ENCODE results near the gene OR2L8.

Gene OR2L8

GRCh38 chr1:247906504-247907047 lies 42.1 kb upstream of the OR2L8 start:
- Histone ChIP-seq H2BK12ac (ENCODE audit: low read length) (no peak overlapping the region), H4K91ac (ENCODE audit: low read depth, low read length) (no peak overlapping the region), H3K27ac (ENCODE audit: low read depth, low read length) (no peak overlapping the region), H3K9ac (ENCODE audit: low read length) (no peak overlapping the region), H3K4ac (ENCODE audit: low read depth, low read length) (no peak overlapping the region), H4K12ac (ENCODE audit: low read depth, low read length) (no peak overlapping the region), H2AFZ (ENCODE audit: insufficient read depth, low read length, poor library complexity) (no peak overlapping the region), H3K4me3 (ENCODE audit: low read depth, low read length) (no peak overlapping the region), H3K79me2 (ENCODE audit: control insufficient read depth, insufficient read depth, low read length, poor library complexity) (no peaks in the 10 kb centered on the region), H4K8ac (ENCODE audit: low read depth, low read length) (no peak overlapping the region), H3K4me2 (ENCODE audit: low read length) (no peak overlapping the region), H3K27me3 (ENCODE audit: insufficient read depth, low read length) (no peaks in the 10 kb centered on the region), H2AK5ac (ENCODE audit: low read length) (no peak overlapping the region), H2BK120ac (ENCODE audit: insufficient read depth, low read length, poor library complexity) (no peak overlapping the region), H3K79me1 (ENCODE audit: low read length) (no peaks in the 10 kb centered on the region), H3K18ac (ENCODE audit: low read length) (no peak overlapping the region), H3K14ac (ENCODE audit: low read length) (no peak overlapping the region), H3K23ac (ENCODE audit: low read length) (no peak overlapping the region), H3K9me3 (ENCODE audit: insufficient read depth, low read depth, low read length) (peaks cover 1% of the 10 kb centered on the region), H3K36me3 (ENCODE audit: control insufficient read depth in 1 of 2, insufficient read depth in 2 of 2, low read length in 2 of 2) (no peaks in the 10 kb centered on the region), H3K4me1 (ENCODE audit: control insufficient read depth in 1 of 2, insufficient read depth in 2 of 2, low read length in 2 of 2) (peaks cover 2 to 7% of the 10 kb centered on the region in 2 experiments), H2BK5ac (ENCODE audit: low read depth, low read length, poor library complexity) (no peak overlapping the region)
- no CpG with 5 or more reads among the region's 7 CpGs for WGBS (ENCODE audit: extremely low coverage, insufficient coverage, insufficient read length)
- DNase-seq: peak; percentile 33 to 82

GRCh38 chr1:247908766-247909165 lies 39.9 kb upstream of the OR2L8 start:
- no CpG with 5 or more reads among the region's 5 CpGs for WGBS (ENCODE audit: extremely low coverage, insufficient coverage, insufficient read length)
- H3K23ac ChIP-seq (ENCODE audit: low read length): no peak overlapping the region

GRCh38 chr1:247913786-247914185 lies 34.9 kb upstream of the OR2L8 start:
- Histone ChIP-seq H2BK12ac (ENCODE audit: low read length) (no peak overlapping the region), H2AFZ (ENCODE audit: insufficient read depth, low read length, poor library complexity) (no peak overlapping the region)

More at GRCh38 chr1:247908766-247909165, 39.9 kb upstream of the OR2L8 start:
- Histone ChIP-seq H3K18ac (ENCODE audit: low read length) (no peak overlapping the region), H3K79me2 (ENCODE audit: control insufficient read depth, insufficient read depth, low read length, poor library complexity) (no peaks in the 10 kb centered on the region), H3K9ac (ENCODE audit: low read length) (no peak overlapping the region), H3K79me1 (ENCODE audit: low read length) (no peaks in the 10 kb centered on the region), H3K27me3 (ENCODE audit: insufficient read depth, low read length) (no peaks in the 10 kb centered on the region), H3K36me3 (ENCODE audit: control insufficient read depth in 1 of 2, insufficient read depth in 2 of 2, low read length in 2 of 2) (no peaks in the 10 kb centered on the region), H3K4me3 (ENCODE audit: low read depth, low read length) (no peak overlapping the region), H2AFZ (ENCODE audit: insufficient read depth, low read length, poor library complexity) (no peak overlapping the region), H3K27ac (ENCODE audit: low read depth, low read length) (no peak overlapping the region), H2BK120ac (ENCODE audit: insufficient read depth, low read length, poor library complexity) (no peak overlapping the region), H3K4me2 (ENCODE audit: low read length) (no peak overlapping the region), H3K14ac (ENCODE audit: low read length) (no peak overlapping the region), H3K4me1 (ENCODE audit: control insufficient read depth in 1 of 2, insufficient read depth in 2 of 2, low read length in 2 of 2) (peaks cover 2 to 7% of the 10 kb centered on the region in 2 experiments), H2AK5ac (ENCODE audit: low read length) (no peak overlapping the region), H4K12ac (ENCODE audit: low read depth, low read length) (no peak overlapping the region), H3K4ac (ENCODE audit: low read depth, low read length) (no peak overlapping the region), H4K91ac (ENCODE audit: low read depth, low read length) (no peak overlapping the region), H2BK12ac (ENCODE audit: low read length) (no peak overlapping the region), H2BK5ac (ENCODE audit: low read depth, low read length, poor library complexity) (no peak overlapping the region), H3K9me3 (ENCODE audit: insufficient read depth, low read depth, low read length) (peaks cover 1% of the 10 kb centered on the region), H4K8ac (ENCODE audit: low read depth, low read length) (no peak overlapping the region)
- DNase-seq: no peak

GRCh38 chr1:247914941-247915662 lies 33.6 kb upstream of the OR2L8 start:
- Histone ChIP-seq H3K79me2 (ENCODE audit: control insufficient read depth, insufficient read depth, low read length, poor library complexity) (no peaks in the 10 kb centered on the region), H3K4ac (ENCODE audit: low read depth, low read length) (no peak overlapping the region), H3K18ac (ENCODE audit: low read length) (no peak overlapping the region), H3K4me2 (ENCODE audit: low read length) (no peak overlapping the region), H3K79me1 (ENCODE audit: low read length) (no peaks in the 10 kb centered on the region), H4K91ac (ENCODE audit: low read depth, low read length) (no peak overlapping the region), H3K4me1 (ENCODE audit: control insufficient read depth in 1 of 2, insufficient read depth in 2 of 2, low read length in 2 of 2) (no peaks in the 10 kb centered on the region), H2BK12ac (ENCODE audit: low read length) (no peak overlapping the region), H3K9ac (ENCODE audit: low read length) (no peak overlapping the region), H3K4me3 (ENCODE audit: low read depth, low read length) (no peak overlapping the region), H3K9me3 (ENCODE audit: insufficient read depth, low read depth, low read length) (no peaks in the 10 kb centered on the region), H2AK5ac (ENCODE audit: low read length) (no peak overlapping the region), H3K27me3 (ENCODE audit: insufficient read depth, low read length) (no peaks in the 10 kb centered on the region), H4K8ac (ENCODE audit: low read depth, low read length) (no peak overlapping the region), H3K14ac (ENCODE audit: low read length) (no peak overlapping the region), H3K36me3 (ENCODE audit: control insufficient read depth in 1 of 2, insufficient read depth in 2 of 2, low read length in 2 of 2) (no peaks in the 10 kb centered on the region), H3K23ac (ENCODE audit: low read length) (no peak overlapping the region), H2BK5ac (ENCODE audit: low read depth, low read length, poor library complexity) (no peak overlapping the region), H2BK120ac (ENCODE audit: insufficient read depth, low read length, poor library complexity) (no peak overlapping the region), H3K27ac (ENCODE audit: low read depth, low read length) (no peak overlapping the region), H2AFZ (ENCODE audit: insufficient read depth, low read length, poor library complexity) (no peak overlapping the region), H4K12ac (ENCODE audit: low read depth, low read length) (no peak overlapping the region)
- no CpG with 5 or more reads among the region's 4 CpGs for WGBS (ENCODE audit: extremely low coverage, insufficient coverage, insufficient read length)
- DNase-seq: no peak

More at GRCh38 chr1:247913786-247914185, 34.9 kb upstream of the OR2L8 start:
- Histone ChIP-seq H2BK120ac (ENCODE audit: insufficient read depth, low read length, poor library complexity) (no peak overlapping the region), H2AK5ac (ENCODE audit: low read length) (no peak overlapping the region), H3K27ac (ENCODE audit: low read depth, low read length) (no peak overlapping the region), H3K9me3 (ENCODE audit: insufficient read depth, low read depth, low read length) (no peaks in the 10 kb centered on the region), H3K27me3 (ENCODE audit: insufficient read depth, low read length) (no peaks in the 10 kb centered on the region), H4K12ac (ENCODE audit: low read depth, low read length) (no peak overlapping the region), H3K18ac (ENCODE audit: low read length) (no peak overlapping the region), H3K14ac (ENCODE audit: low read length) (no peak overlapping the region), H3K9ac (ENCODE audit: low read length) (no peak overlapping the region), H4K91ac (ENCODE audit: low read depth, low read length) (no peak overlapping the region), H4K8ac (ENCODE audit: low read depth, low read length) (no peak overlapping the region), H3K79me1 (ENCODE audit: low read length) (no peaks in the 10 kb centered on the region), H2BK5ac (ENCODE audit: low read depth, low read length, poor library complexity) (no peak overlapping the region), H3K4me2 (ENCODE audit: low read length) (no peak overlapping the region), H3K23ac (ENCODE audit: low read length) (no peak overlapping the region), H3K36me3 (ENCODE audit: control insufficient read depth in 1 of 2, insufficient read depth in 2 of 2, low read length in 2 of 2) (no peaks in the 10 kb centered on the region), H3K4me1 (ENCODE audit: control insufficient read depth in 1 of 2, insufficient read depth in 2 of 2, low read length in 2 of 2) (no peaks in the 10 kb centered on the region), H3K4ac (ENCODE audit: low read depth, low read length) (no peak overlapping the region), H3K79me2 (ENCODE audit: control insufficient read depth, insufficient read depth, low read length, poor library complexity) (no peaks in the 10 kb centered on the region), H3K4me3 (ENCODE audit: low read depth, low read length) (no peak overlapping the region)
- WGBS (ENCODE audit: extremely low coverage, insufficient coverage, insufficient read length): no CpG with 5 or more reads among the region's 2 CpGs
- no peak for DNase-seq

Data from trophoblast cell (in vitro differentiated cells and primary cell).